H1 (cell line): ENCODE measurements around the gene SNAP25. TPM values are rescaled to one million over a fixed set of nuclear protein-coding genes. Genes with fewer than 3 reads are reported as not detected.

Experiments
- CTCF ChIA-PET: fragments of 300-600 bp; sonication (Branson Sonifier 250); formaldehyde crosslinking; loops from one replicate; lab custom pipeline; 2021; ENCODE audit not compliant: partially characterized antibody; lab: Charles Lee
- POLR2A ChIA-PET: fragments of 300-600 bp; sonication (Branson Sonifier 250); formaldehyde crosslinking; loops from one replicate; lab custom pipeline; 2021; ENCODE audit warnings: inconsistent platforms; ENCODE audit not compliant: partially characterized antibody; lab: Charles Lee
- DNase-seq, 2 experiments: peaks; one replicate each; pipeline versions ENCODE4 v3.0.0 to v3.0.0-alpha.2; 2010 to 2022; ENCODE audit warnings: low spot score in 2 of 2, low read depth in 1 of 2, mixed read lengths in 1 of 2
- FAIRE-seq: peaks from 2 replicates; lab custom pipeline; 2011; peaks lifted over from hg19 to GRCh38; lab: Jason Lieb, UNC
- H2AFZ ChIP-seq: 2 replicates; pipeline ENCODE4 v1.8.1; 2012; ENCODE audit warnings: low read length, inconsistent platforms
- H2AK5ac ChIP-seq: 2 replicates; pipeline ENCODE4 v1.6.1; 2013; ENCODE audit warnings: low read depth, low read length
- H2BK120ac ChIP-seq: replicated peaks from 2 replicates; pipeline ENCODE3; 2013; ENCODE audit warnings: low read depth, low read length, inconsistent platforms
- H2BK12ac ChIP-seq: 2 replicates; pipeline ENCODE4 v1.6.1; 2013; ENCODE audit warnings: low read depth, low read length
- H2BK15ac ChIP-seq: 2 replicates; pipeline ENCODE4 v1.6.1; 2013; ENCODE audit warnings: low read length
- H2BK20ac ChIP-seq: 2 replicates; pipeline ENCODE4 v1.6.1; 2013; ENCODE audit warnings: low read length
- H2BK5ac ChIP-seq: 2 replicates; pipeline ENCODE4 v1.6.1; 2013; ENCODE audit warnings: low read depth, low read length
- H3K14ac ChIP-seq: 2 replicates; pipeline ENCODE4 v1.6.1; 2013; ENCODE audit warnings: inconsistent platforms; ENCODE audit not compliant: insufficient read length
- H3K18ac ChIP-seq: 2 replicates; pipeline ENCODE4 v1.6.1; 2013; ENCODE audit warnings: low read length; ENCODE audit errors: extremely low read depth
- H3K23ac ChIP-seq: 2 replicates; pipeline ENCODE4 v1.6.1; 2013; ENCODE audit warnings: inconsistent platforms; ENCODE audit not compliant: insufficient read length
- H3K23me2 ChIP-seq: 2 replicates; pipeline ENCODE4 v1.6.1; 2013; ENCODE audit warnings: low read depth, low read length
- H3K27ac ChIP-seq: 2 replicates; pipeline ENCODE4 v1.6.1; 2011; ENCODE audit warnings: low read depth, low read length, inconsistent platforms
- H3K27me3 ChIP-seq, 4 experiments: replicated peaks in 1 of 4; 1 replicate in 1 of 4; 2 replicates in 3 of 4; pipeline versions ENCODE4 v1.6.1 to v1.8.1; 2011 to 2013; ENCODE audit warnings: low read length in 3 of 4, mild to moderate bottlenecking in 3 of 4, inconsistent platforms in 2 of 4, mixed read lengths in 2 of 4, moderate library complexity in 1 of 4; ENCODE audit not compliant: control insufficient read depth in 3 of 4, insufficient read depth in 3 of 4; ENCODE audit errors: extremely low read depth in 1 of 4
- H3K36me3 ChIP-seq, 4 experiments: 2 replicates each; pipeline versions ENCODE4 v1.6.1 to v1.8.1; 2011 to 2013; ENCODE audit warnings: mild to moderate bottlenecking in 4 of 4, low read length in 3 of 4, moderate library complexity in 2 of 4, control low read depth in 1 of 4, inconsistent platforms in 1 of 4; ENCODE audit not compliant: insufficient read depth in 4 of 4, control insufficient read depth in 2 of 4
- H3K4ac ChIP-seq: replicated peaks from 2 replicates; pipeline ENCODE3; 2013; ENCODE audit warnings: low read length, low read depth, mixed read lengths, inconsistent platforms; ENCODE audit not compliant: insufficient read length
- H3K4me1 ChIP-seq, 4 experiments: replicated peaks in 1 of 4; 1 replicate in 1 of 4; 2 replicates in 3 of 4; pipeline versions ENCODE4 v1.6.1 to v1.8.1; 2011 to 2013; ENCODE audit warnings: low read length in 3 of 4, inconsistent platforms in 2 of 4, mixed read lengths in 1 of 4; ENCODE audit not compliant: insufficient read depth in 4 of 4, control insufficient read depth in 3 of 4
- H3K4me2 ChIP-seq, 2 experiments: 2 replicates each; pipeline versions ENCODE4 v1.6.1 to v1.8.1; 2011 to 2013; ENCODE audit warnings: low read depth in 2 of 2, low read length in 2 of 2, control low read depth in 1 of 2, inconsistent platforms in 1 of 2, mild to moderate bottlenecking in 1 of 2; ENCODE audit not compliant: insufficient read depth in 1 of 2
- H3K4me3 ChIP-seq, 4 experiments: fragments of 200-600, 300-600 bp in 1 of 4; sonication (generic), shearing (Covaris generic), sonication (Bioruptor Twin) in 1 of 4; 2 replicates each; pipeline versions ENCODE4 v1.5.1 to v1.8.1; 2011 to 2016; ENCODE audit warnings: low read length in 4 of 4, low read depth in 3 of 4, control low read depth in 2 of 4, inconsistent platforms in 2 of 4, mild to moderate bottlenecking in 2 of 4, mixed read lengths in 1 of 4, moderate library complexity in 1 of 4; ENCODE audit not compliant: insufficient read depth in 2 of 4; ENCODE audit errors: extremely low read depth in 1 of 4
- H3K56ac ChIP-seq: replicated peaks from 2 replicates; pipeline ENCODE3; 2013; ENCODE audit warnings: low read depth, mild to moderate bottlenecking, mixed read lengths, low read length, inconsistent platforms; ENCODE audit not compliant: insufficient read length
- H3K79me1 ChIP-seq: 2 replicates; pipeline ENCODE4 v1.6.1; 2013; ENCODE audit warnings: low read depth, low read length, control low read depth
- H3K79me2 ChIP-seq, 2 experiments: 2 replicates each; pipeline versions ENCODE4 v1.6.1 to v1.8.1; 2012 to 2013; ENCODE audit warnings: low read length in 2 of 2, mild to moderate bottlenecking in 2 of 2, inconsistent platforms in 1 of 2; ENCODE audit not compliant: insufficient read depth in 2 of 2, control insufficient read depth in 1 of 2
- H3K9ac ChIP-seq, 4 experiments: replicated peaks in 1 of 4; 1 replicate in 1 of 4; 2 replicates in 3 of 4; pipeline versions ENCODE4 v1.6.1 to v1.8.1; 2011 to 2013; ENCODE audit warnings: low read depth in 3 of 4, low read length in 3 of 4, control low read depth in 2 of 4, mild to moderate bottlenecking in 2 of 4, moderate library complexity in 2 of 4, inconsistent platforms in 1 of 4; ENCODE audit errors: extremely low read depth in 1 of 4
- H3K9me3 ChIP-seq, 2 experiments: 2 replicates each; pipeline versions ENCODE4 v1.6.1 to v1.8.1; 2012 to 2013; ENCODE audit warnings: mild to moderate bottlenecking in 2 of 2, moderate library complexity in 2 of 2, control low read depth in 1 of 2, inconsistent platforms in 1 of 2, low read depth in 1 of 2, low read length in 1 of 2, mixed read lengths in 1 of 2; ENCODE audit not compliant: insufficient read depth in 2 of 2
- H4K20me1 ChIP-seq, 2 experiments: replicated peaks in 1 of 2; 2 replicates each; pipeline versions ENCODE3 to v1.8.1; 2011 to 2013; ENCODE audit warnings: inconsistent platforms in 2 of 2, low read length in 2 of 2, mild to moderate bottlenecking in 1 of 2; ENCODE audit not compliant: insufficient read depth in 2 of 2, control insufficient read depth in 1 of 2
- H4K5ac ChIP-seq: 2 replicates; pipeline ENCODE4 v1.6.1; 2013; ENCODE audit warnings: low read length, low read depth, mixed read lengths, inconsistent platforms; ENCODE audit not compliant: insufficient read length
- H4K8ac ChIP-seq: 2 replicates; pipeline ENCODE4 v1.8.0; 2013; ENCODE audit warnings: mild to moderate bottlenecking, moderate library complexity, low read length, inconsistent platforms; ENCODE audit not compliant: insufficient read depth; ENCODE audit errors: extremely low read depth
- H4K91ac ChIP-seq: replicated peaks from 2 replicates; pipeline ENCODE3; 2013; ENCODE audit warnings: low read length, mixed read lengths, inconsistent platforms; ENCODE audit not compliant: insufficient read length
- ATF3 ChIP-seq: IDR thresholded peaks from 2 replicates; pipeline ENCODE4 v1.6.1; 2011; ENCODE audit warnings: low read depth, mild to moderate bottlenecking, low read length; ENCODE audit not compliant: insufficient read depth
- CBX8 ChIP-seq: fragments of 300-800, 300-1000 bp; sonication (generic); IDR thresholded peaks from 2 replicates; pipeline ENCODE4 v1.7.1; 2016; ENCODE audit warnings: low read depth, low read length, borderline replicate concordance
- EGR1 ChIP-seq: IDR thresholded peaks from 2 replicates; pipeline ENCODE4 v1.6.1; 2011; ENCODE audit warnings: low read depth, low read length, borderline replicate concordance
- EZH2 ChIP-seq: fragments of 200-600 bp; sonication (generic); IDR thresholded peaks from 2 replicates; pipeline ENCODE4 v1.7.1; 2012; ENCODE audit warnings: low read depth, mild to moderate bottlenecking, moderate library complexity, low read length, inconsistent platforms; ENCODE audit not compliant: severe bottlenecking
- HDAC6 ChIP-seq: IDR thresholded peaks from one replicate; pipeline ENCODE4 v1.7.1; 2012; ENCODE audit warnings: low read depth, mild to moderate bottlenecking, inconsistent platforms, low read length, moderate library complexity
- KDM5A ChIP-seq: fragments of 200-600 bp; IDR thresholded peaks from 2 replicates; pipeline ENCODE4 v1.7.1; 2012; ENCODE audit warnings: mild to moderate bottlenecking, low read length, inconsistent platforms, mixed read lengths
- PHF8 ChIP-seq: fragments of 200-600 bp; sonication (generic); conservative IDR thresholded peaks from 2 replicates; pipeline ENCODE4 v1.7.1; 2012; ENCODE audit warnings: low read depth, mild to moderate bottlenecking, inconsistent platforms, low read length, moderate library complexity
- WGBS, 2 experiments: shearing (Covaris generic) in 1 of 2; methylation state at CpG; one replicate each; pipeline versions ENCODE4 v1.1.6 to v1.1.7; 2013 to 2015; ENCODE audit warnings: low lambda C conversion rate in 2 of 2, mixed read lengths in 2 of 2, inconsistent platforms in 1 of 2, low coverage in 1 of 2, missing lambda C conversion rate in 1 of 2; ENCODE audit not compliant: insufficient replicate concordance in 2 of 2, insufficient coverage in 1 of 2, insufficient read length in 1 of 2; ENCODE audit errors: extremely low coverage in 1 of 2, missing lambda C conversion rate in 1 of 2; 5-methylcytosine and 5-hydroxymethylcytosine counted together
- polyA plus RNA-seq, 7 experiments: library from polyadenylated mRNA; depleted of rRNA in 3 of 7; stranded (reverse) in 5 of 7; unstranded in 2 of 7; fragments of >200 nt in 5 of 7; fragments of 200-250 nt in 2 of 7; gene quantifications; 1 replicate in 5 of 7; 2 replicates in 1 of 7; 4 replicates in 1 of 7; pipeline versions ENCODE4 v1.2.1 to v1.2.3, GENCODE V29; 2011 to 2013; ENCODE audit warnings: missing spikeins in 2 of 7, mixed read lengths in 2 of 7
- total RNA-seq: library from RNA; stranded (reverse); fragmentation: NEBNext Ultra II Directional; extraction: Animal tissue kit (Norgen Biotek cat#: 25700); gene quantifications from 2 replicates; pipeline ENCODE4 v1.2.1, GENCODE V29; 2021

The SNAP25 gene
- total and polyA plus RNA-seq, 2 of the 8 experiments (the other 6 are each of a cell fraction or from before 2014, with no cell fraction given), result 0.51 to 0.52 TPM

GRCh38 chr20:10291568-10292248, 73.1 kb downstream of the SNAP25 start:
- Histone ChIP-seq H3K23ac (no peak overlapping the region), H3K36me3 (no peaks in the 10 kb centered on the region), H3K9ac (no peak overlapping the region), H3K27ac (no peak overlapping the region), H3K4ac (no peak overlapping the region), H2AK5ac (no peak overlapping the region), H4K20me1 (no peaks in the 10 kb centered on the region), H3K4me3 (no peak overlapping the region), H4K91ac (no peak overlapping the region), H2BK120ac (no peak overlapping the region), H3K9me3 (no peaks in the 10 kb centered on the region), H4K5ac (no peak overlapping the region), H2BK15ac (no peak overlapping the region), H3K56ac (no peak overlapping the region), H2BK5ac (no peak overlapping the region), H2BK12ac (no peak overlapping the region), H3K18ac (no peak overlapping the region), H2BK20ac (no peak overlapping the region), H4K8ac (no peak overlapping the region), H2AFZ (no peak overlapping the region), H3K14ac (no peak overlapping the region), H3K79me1 (no peaks in the 10 kb centered on the region), H3K27me3 (no peaks in the 10 kb centered on the region), H3K79me2 (no peaks in the 10 kb centered on the region), H3K4me2 (no peak overlapping the region), H3K4me1 (peaks cover 0 to 4% (median under 1%) of the 10 kb centered on the region in 4 experiments; a peak in 3 of 7 replicates), H3K23me2 (no peaks in the 10 kb centered on the region)
- DNase-seq (no peak), FAIRE-seq (no peak)
- ChIA-PET POLR2A (interaction anchor here (0.6 kb wide), 1 partner anchor 977 kb away, joined by 3 read pairs; no protein-coding TSS in a partner anchor), CTCF (no interaction called here)
- WGBS, 2 experiments, result 68% methylated on average over 2 of the region's 2 CpGs; no CpG with 5 or more reads in 1 of the 2 experiments
- TF ChIP-seq EGR1 (no peak), KDM5A (no peak), EZH2 (no peak), PHF8 (no peak), CBX8 (no peak), HDAC6 (no peak), ATF3 (no peak)
